Measurements from ENCODE around the gene CTSH.
"Not testable (repeated sequence)": the region's sequence is repeated elsewhere in the genome, so short reads cannot be mapped to it uniquely, and the experiment has no call there.

CTSH gene

GRCh38 chr15:78938658-78939488 is 6.0 kb downstream of the CTSH start:
- DNase-seq: peak; percentile 92

- peak; percentile 84 for DNase-seq
Measured at GRCh38 chr15:78937132-78937739, 7.6 kb downstream of the CTSH start.

GRCh38 chr15:78934655-78935023 is 10.2 kb downstream of the CTSH start:
- DNase-seq: no peak

- DNase-seq: no peak
Measured at GRCh38 chr15:78933823-78934654, 10.8 kb downstream of the CTSH start.

- DNase-seq: no peak
Measured at GRCh38 chr15:78933187-78933822, 11.5 kb downstream of the CTSH start.

GRCh38 chr15:78932258-78932808 is 12.5 kb downstream of the CTSH start:
- DNase-seq: no peak

- DNase-seq: no peak
Measured at GRCh38 chr15:78931439-78932257, 13.2 kb downstream of the CTSH start.

- DNase-seq: no peak
Measured at GRCh38 chr15:78930577-78931388, 14.1 kb downstream of the CTSH start.

GRCh38 chr15:78929536-78930264 is 15.1 kb downstream of the CTSH start:
- no peak for DNase-seq

- no peak for DNase-seq
Measured at GRCh38 chr15:78928616-78929093, 16.2 kb downstream of the CTSH start.

- DNase-seq: not testable (repeated sequence)
Measured at GRCh38 chr15:78928176-78928575, 16.7 kb downstream of the CTSH start.

GRCh38 chr15:78927077-78927790 is 17.6 kb downstream of the CTSH start:
- DNase-seq: peak; percentile 85

GRCh38 chr15:78925956-78926743 is 18.7 kb downstream of the CTSH start:
- no peak for DNase-seq

- DNase-seq: no peak
Measured at GRCh38 chr15:78925076-78925624, 19.7 kb downstream of the CTSH start.

- DNase-seq: no peak
Measured at GRCh38 chr15:78923480-78924360, 21.1 kb downstream of the CTSH start.

GRCh38 chr15:78923015-78923414 is 21.8 kb downstream of the CTSH start:
- DNase-seq: peak; percentile 70

GRCh38 chr15:78922527-78922926 is 22.3 kb downstream of the CTSH start:
- no peak for DNase-seq
